Parathyroid adenoma (tissue), 2 donors: Measurements from ENCODE around the gene SCARB1.

Experiments
- H2AFZ ChIP-seq: fragments of 300-600 bp; sonication (generic); one replicate; pipeline ENCODE4 v1.7.0; 2017; ENCODE audit warnings: antibody characterized with exemption, mild to moderate bottlenecking
- H3K27ac ChIP-seq: fragments of 300-600 bp; sonication (generic); one replicate; pipeline ENCODE4 v1.7.0; 2017
- H3K27me3 ChIP-seq: fragments of 300-600 bp; sonication (generic); one replicate; pipeline ENCODE4 v1.7.0; 2017; ENCODE audit warnings: low read length; ENCODE audit not compliant: control insufficient read depth, insufficient read depth
- H3K36me3 ChIP-seq: fragments of 300-600 bp; sonication (generic); one replicate; pipeline ENCODE4 v1.7.0; 2017; ENCODE audit warnings: low read length; ENCODE audit not compliant: control insufficient read depth, insufficient read depth
- H3K4me1 ChIP-seq: fragments of 300-600 bp; sonication (generic); one replicate; pipeline ENCODE4 v1.7.0; 2017; ENCODE audit warnings: control low read depth
- H3K4me2 ChIP-seq: fragments of 300-600 bp; sonication (generic); one replicate; pipeline ENCODE4 v1.7.0; 2017; ENCODE audit warnings: low read length
- H3K4me3 ChIP-seq: fragments of 300-600 bp; sonication (generic); one replicate; pipeline ENCODE4 v1.7.0; 2017; ENCODE audit warnings: low read depth, low read length
- H3K79me2 ChIP-seq: fragments of 300-600 bp; sonication (generic); one replicate; pipeline ENCODE4 v1.7.0; 2017; ENCODE audit warnings: control low read depth
- H3K9ac ChIP-seq: fragments of 300-600 bp; sonication (generic); one replicate; pipeline ENCODE4 v1.7.0; 2017; ENCODE audit warnings: mild to moderate bottlenecking
- H3K9me3 ChIP-seq: fragments of 300-600 bp; sonication (generic); one replicate; pipeline ENCODE4 v1.7.0; 2017; ENCODE audit warnings: low read length; ENCODE audit not compliant: control insufficient read depth
- TF ChIP-seq, protein P1 (sequence below): fragments of 300-600 bp; sonication (generic); IDR thresholded peaks from one replicate; pipeline ENCODE4 v1.7.0; 2017; ENCODE audit warnings: antibody characterized with exemption, mild to moderate bottlenecking
- donor health status: primary hyperparathyroidism.

SCARB1 gene

DNA sequence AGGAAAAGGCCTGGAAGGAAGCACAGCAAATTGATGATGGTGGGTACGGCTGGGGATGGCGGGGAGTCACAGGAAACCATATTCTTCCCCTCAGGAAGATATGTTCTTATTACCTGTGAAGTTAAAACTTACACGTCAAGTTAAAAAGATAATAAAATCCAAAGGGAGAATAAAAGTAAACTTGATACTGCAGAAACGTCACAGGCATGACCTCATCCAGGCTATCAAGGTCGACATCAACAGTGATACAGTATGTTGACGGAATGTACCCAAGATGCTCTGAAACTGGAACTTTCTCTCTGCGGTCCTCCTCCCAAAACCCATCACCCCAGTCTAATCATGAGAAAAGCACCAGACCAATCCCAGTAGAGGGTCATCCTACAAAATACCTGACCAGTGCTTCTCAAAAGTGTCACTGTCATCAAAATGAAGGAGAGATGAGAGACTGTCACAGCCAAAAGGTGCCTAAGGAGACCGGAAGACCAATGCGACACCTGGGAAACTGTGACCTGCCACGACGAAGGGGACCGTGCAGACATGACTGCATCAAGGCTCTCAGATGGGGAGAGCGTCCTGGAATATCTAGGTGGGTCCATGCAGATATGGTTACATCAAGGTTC lies 74.6 kb downstream of the SCARB1 start:
- no peak overlapping the region for H3K4me3 ChIP-seq
- no peak overlapping the region for H3K27ac ChIP-seq
- H3K27me3 ChIP-seq, result no peaks in the 10 kb centered on the region
- H3K4me2 ChIP-seq, result no peak overlapping the region
- TF ChIP-seq, protein P1, sequence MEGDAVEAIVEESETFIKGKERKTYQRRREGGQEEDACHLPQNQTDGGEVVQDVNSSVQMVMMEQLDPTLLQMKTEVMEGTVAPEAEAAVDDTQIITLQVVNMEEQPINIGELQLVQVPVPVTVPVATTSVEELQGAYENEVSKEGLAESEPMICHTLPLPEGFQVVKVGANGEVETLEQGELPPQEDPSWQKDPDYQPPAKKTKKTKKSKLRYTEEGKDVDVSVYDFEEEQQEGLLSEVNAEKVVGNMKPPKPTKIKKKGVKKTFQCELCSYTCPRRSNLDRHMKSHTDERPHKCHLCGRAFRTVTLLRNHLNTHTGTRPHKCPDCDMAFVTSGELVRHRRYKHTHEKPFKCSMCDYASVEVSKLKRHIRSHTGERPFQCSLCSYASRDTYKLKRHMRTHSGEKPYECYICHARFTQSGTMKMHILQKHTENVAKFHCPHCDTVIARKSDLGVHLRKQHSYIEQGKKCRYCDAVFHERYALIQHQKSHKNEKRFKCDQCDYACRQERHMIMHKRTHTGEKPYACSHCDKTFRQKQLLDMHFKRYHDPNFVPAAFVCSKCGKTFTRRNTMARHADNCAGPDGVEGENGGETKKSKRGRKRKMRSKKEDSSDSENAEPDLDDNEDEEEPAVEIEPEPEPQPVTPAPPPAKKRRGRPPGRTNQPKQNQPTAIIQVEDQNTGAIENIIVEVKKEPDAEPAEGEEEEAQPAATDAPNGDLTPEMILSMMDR, result no peak
- H3K9ac ChIP-seq, result no peak overlapping the region
- H3K79me2 ChIP-seq, result no peaks in the 10 kb centered on the region
- no peak overlapping the region for H2AFZ ChIP-seq
- H3K4me1 ChIP-seq, result no peaks in the 10 kb centered on the region
- no peaks in the 10 kb centered on the region for H3K36me3 ChIP-seq
- H3K9me3 ChIP-seq, result no peaks in the 10 kb centered on the region

DNA sequence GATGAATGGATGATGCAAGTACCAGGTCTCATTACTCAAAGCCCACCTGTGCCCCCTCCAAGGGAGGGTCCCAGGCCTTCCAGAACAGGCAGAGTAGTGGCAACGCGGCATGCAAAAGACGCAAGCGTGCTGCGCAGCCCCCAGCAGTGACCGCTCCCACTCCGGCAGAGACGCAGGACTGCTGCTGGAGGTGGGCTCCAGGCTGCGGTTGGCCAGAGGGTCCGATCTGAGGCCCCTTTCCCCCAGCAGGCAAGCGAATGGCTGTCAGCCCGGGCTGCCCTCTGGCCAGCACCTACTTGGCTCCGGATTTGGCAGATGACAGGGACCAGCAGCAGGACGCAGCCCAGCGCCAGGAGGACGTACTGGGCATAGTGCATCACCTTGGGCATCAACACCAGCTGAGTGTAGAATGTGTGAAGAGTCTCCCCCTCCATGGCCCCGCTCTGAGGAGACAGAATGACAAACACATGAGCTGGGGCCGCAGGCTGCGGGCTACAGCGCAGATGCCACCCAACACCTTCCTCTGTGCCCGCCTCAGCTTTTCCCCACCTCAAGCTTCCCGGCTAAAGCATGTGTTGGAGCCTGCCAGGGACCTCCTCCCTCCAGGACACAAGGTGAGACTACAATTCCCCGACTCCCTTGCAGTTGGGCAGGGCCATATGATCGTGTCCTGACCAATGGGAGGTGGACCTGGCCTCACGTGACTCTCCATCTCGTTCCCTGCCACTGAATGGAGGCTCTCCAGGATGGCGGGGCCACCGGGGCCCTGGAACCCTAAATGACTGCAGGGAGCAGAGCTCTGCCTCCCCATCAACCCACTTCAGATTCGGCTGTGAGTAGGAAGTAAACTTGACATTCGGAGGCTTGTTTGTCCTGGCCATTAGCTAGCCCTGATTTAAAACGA lies 77.4 kb downstream of the SCARB1 start:
- Histone ChIP-seq H3K9ac (no peak overlapping the region), H3K4me2 (peak overlapping the region; percentile 45), H3K9me3 (no peaks in the 10 kb centered on the region), H2AFZ (peak overlapping the region; percentile 99), H3K4me1 (no peaks in the 10 kb centered on the region), H3K4me3 (no peak overlapping the region), H3K27ac (no peak overlapping the region), H3K36me3 (no peaks in the 10 kb centered on the region), H3K27me3 (no peaks in the 10 kb centered on the region), H3K79me2 (no peaks in the 10 kb centered on the region)
- TF ChIP-seq, protein P1, result no peak

DNA sequence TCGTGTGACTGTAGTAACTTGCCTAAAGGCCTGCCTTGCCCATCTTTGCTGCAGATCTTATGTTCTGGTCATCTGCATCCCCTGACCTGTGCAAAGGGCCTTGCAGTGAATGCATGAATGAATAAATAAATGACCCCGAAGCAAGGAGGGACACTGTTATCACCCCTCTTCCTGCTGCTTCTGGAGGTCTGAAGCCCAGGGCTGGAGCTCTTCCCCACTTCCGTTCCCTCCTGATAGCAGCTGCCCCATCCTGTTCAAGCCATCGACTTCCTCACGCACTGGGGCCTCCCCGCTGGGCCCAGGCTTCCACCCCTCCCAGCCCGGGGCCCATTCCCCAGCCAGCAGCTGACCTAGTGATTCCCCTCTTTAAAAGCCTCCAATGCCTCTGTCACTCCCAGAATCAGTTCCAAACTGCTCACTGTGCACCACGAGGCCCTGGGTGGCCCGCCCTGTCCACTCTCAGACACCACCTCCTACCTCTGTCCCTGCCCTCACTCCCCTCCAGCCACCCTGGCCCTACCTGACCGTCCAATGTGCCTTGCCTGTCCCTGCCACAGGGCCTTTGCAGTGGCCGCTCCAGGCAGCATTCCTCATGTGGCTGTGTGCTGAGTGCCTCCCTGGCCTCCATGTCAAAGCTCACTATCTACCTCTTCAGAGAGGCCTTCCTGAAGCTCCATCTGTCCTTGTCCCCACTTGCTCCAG lies 78.6 kb downstream of the SCARB1 start:
- Histone ChIP-seq H3K9ac (no peak overlapping the region), H3K4me1 (no peaks in the 10 kb centered on the region), H3K79me2 (no peaks in the 10 kb centered on the region), H3K4me2 (no peak overlapping the region), H3K4me3 (no peak overlapping the region), H2AFZ (no peak overlapping the region), H3K27me3 (no peaks in the 10 kb centered on the region), H3K36me3 (no peaks in the 10 kb centered on the region), H3K9me3 (no peaks in the 10 kb centered on the region), H3K27ac (no peak overlapping the region)
- TF ChIP-seq, protein P1, result no peak

DNA sequence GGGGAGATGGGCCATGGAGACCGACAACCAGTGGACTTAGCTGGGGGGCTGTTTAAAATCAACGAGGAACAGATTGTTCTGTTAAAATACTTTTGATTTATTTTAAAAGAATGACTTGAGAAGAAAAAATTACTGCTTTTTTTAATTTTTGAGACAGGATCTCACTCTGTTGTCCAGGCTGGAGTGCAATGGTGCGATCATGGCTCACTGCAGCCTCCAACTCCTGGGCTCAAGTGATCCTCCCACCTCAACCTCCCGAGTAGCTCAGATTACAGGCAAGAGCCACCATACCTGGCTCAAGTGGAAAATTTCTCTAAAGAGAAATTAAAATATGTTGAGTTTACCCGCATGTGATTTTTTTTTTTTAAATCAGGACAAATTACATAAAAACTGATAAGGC lies 80.6 kb downstream of the SCARB1 start:
- Histone ChIP-seq H2AFZ (no peak overlapping the region), H3K4me1 (no peaks in the 10 kb centered on the region), H3K4me2 (no peak overlapping the region), H3K9me3 (no peaks in the 10 kb centered on the region), H3K27ac (no peak overlapping the region), H3K36me3 (no peaks in the 10 kb centered on the region), H3K4me3 (no peak overlapping the region), H3K9ac (no peak overlapping the region), H3K79me2 (no peaks in the 10 kb centered on the region), H3K27me3 (no peaks in the 10 kb centered on the region)
- TF ChIP-seq, protein P1, result no peak
